Measurements from ENCODE around the gene MLIP.

GRCh38 chr6:54254886-54255285 is 143.6 kb downstream of the MLIP start:
- no peak for TF ChIP-seq CTCF (IDR thresholded peaks at IDR 0.05)
- TF ChIP-seq POLR2AphosphoS5 (IDR thresholded peaks at IDR 0.05): no peak
- TF ChIP-seq POLR2A (IDR thresholded peaks at IDR 0.05): no peak
- no peak for TF ChIP-seq EP300 (IDR thresholded peaks at IDR 0.05)

Measured in gastroesophageal sphincter (tissue), 3 donors.